EH (cell line): ENCODE data around the gene RFC1.
"Not testable (repeated sequence)": the region's sequence is repeated elsewhere in the genome, so short reads cannot be mapped to it uniquely, and the experiment has no call there.

Source experiments
- DNase-seq: peaks from one replicate; pipeline ENCODE4 v3.0.0-alpha.2; 2015; ENCODE audit warnings: low read depth

Gene RFC1

GRCh38 chr4:39365830-39366771, at the start of gene RFC1:
Gene RFC1 (minus strand): TSS chr4:39366362. CDS start chr4:39366241, 121 bp downstream.
- peak; percentile 87 for DNase-seq

DNA sequence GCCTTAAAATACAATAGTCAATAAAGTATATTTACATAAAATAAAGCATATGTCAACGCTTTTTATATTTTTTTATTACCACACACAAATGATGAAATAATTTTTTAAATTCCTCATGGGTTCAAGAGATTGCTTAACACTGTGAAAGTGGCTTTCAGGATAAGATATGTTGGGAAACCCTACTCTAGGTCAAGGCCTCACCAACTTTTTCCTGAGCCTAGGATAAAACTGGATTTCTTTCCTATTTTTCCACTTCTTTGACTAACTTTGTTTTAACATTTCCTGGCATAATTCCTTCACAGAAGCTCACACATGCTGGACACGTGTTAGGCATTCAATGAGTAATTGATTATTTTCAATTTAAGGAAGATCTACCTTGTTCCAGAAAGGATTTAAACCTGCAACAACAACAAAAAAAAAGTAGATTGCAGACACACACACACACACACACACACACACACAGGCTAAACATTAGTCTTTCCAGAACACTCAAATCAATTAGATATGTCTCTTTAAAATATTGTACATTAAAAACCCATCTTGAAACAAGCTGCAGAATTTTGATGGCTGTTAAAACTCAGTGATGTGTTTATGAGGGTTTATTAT, 49.6 kb upstream of the RFC1 start:
- DNase-seq, result no peak

DNA sequence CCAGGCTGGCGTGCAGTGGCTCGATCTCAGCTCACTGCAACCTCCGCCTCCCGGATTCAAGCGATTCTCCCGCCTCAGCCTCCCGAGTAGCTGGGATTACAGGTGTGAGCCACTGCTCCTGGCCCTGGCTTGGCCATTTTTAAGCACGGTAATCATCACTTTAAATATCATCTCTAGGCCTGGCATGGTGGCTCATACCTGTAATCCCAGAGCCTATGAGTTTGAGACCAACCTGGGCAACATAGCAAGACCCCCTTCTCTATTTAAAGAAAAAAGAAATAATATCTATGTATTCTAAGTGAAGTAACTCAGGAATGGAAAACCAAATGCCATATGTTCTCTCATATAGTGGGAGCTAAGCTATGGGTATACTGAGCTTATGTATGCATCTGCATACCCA, 45.4 kb upstream of the RFC1 start:
- not testable (repeated sequence) for DNase-seq

DNA sequence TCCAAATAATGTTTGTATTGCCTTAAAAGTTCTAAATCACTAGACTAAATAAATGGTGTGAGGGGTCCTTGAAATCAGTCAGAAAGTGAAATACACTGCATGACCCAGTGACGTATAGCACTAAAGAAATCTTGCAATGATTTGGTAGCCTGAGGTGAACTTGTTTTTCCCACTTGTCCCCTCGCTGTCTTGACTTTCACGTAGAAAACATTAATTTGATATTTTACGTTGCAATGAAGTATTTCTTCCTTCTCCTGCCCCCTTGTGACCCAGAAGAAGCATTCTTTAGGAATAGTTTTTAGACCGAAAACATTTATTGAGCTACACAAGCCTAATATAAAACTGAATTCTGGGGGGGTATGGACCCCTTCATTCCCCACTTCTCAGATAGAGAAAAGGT, 44.3 kb upstream of the RFC1 start:
- DNase-seq, result peak; percentile 16

DNA sequence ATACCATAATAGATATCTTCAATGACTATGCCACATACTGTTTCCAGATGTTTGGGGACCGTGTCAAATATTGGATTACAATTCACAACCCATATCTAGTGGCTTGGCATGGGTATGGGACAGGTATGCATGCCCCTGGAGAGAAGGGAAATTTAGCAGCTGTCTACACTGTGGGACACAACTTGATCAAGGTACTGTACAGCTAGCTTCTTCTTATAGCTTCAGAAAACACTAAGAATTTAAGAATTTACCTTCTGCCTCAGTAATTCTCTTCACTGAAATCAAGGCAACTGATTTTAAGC, 41.4 kb upstream of the RFC1 start:
- DNase-seq, result no peak

DNA sequence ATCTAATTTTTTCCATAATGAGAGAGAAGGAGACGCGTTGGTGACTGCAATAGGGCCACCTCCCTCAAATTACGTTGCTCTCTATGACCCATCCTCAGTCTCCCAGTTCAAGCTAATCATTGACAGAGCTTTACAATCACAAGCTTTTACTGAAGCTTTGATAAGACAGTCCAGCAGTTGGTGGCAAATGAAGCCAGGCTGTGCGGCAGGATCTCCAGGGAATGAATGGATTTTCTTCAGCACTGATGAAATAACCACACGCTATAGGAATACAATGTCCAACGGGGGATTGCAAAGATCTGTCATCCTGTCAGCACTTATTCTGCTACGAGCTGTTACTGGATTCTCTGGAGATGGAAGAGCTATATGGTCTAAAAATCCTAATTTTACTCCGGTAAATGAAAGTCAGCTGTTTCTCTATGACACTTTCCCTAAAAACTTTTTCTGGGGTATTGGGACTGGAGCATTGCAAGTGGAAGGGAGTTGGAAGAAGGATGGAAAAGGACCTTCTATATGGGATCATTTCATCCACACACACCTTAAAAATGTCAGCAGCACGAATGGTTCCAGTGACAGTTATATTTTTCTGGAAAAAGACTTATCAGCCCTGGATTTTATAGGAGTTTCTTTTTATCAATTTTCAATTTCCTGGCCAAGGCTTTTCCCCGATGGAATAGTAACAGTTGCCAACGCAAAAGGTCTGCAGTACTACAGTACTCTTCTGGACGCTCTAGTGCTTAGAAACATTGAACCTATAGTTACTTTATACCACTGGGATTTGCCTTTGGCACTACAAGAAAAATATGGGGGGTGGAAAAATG, 40.8 kb upstream of the RFC1 start, which contains the start of gene KLB:
KLB (plus strand) TSS at position 168 of the 821 bp plus-strand sequence; CDS start at position 188, 20 bp downstream.
- DNase-seq, result no peak

DNA sequence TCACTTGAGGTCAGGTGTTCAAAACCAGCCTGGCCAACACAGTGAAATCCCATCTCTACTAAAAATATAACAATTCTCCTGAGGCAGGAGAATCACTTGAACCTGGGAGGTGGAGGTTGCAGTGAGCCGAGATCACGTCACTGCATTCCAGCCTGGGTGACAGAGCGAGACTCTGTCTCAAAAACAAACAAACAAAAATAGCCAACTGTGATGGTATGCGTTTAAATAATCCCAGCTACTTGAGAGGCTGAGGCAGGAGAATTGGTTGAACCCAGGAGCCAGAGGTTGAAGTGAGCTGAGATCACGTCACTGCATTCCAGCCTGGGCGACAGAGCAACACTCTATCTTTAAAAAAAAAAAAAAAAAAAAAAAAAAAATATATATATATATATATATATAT, 35.5 kb upstream of the RFC1 start:
- not testable (repeated sequence) for DNase-seq

DNA sequence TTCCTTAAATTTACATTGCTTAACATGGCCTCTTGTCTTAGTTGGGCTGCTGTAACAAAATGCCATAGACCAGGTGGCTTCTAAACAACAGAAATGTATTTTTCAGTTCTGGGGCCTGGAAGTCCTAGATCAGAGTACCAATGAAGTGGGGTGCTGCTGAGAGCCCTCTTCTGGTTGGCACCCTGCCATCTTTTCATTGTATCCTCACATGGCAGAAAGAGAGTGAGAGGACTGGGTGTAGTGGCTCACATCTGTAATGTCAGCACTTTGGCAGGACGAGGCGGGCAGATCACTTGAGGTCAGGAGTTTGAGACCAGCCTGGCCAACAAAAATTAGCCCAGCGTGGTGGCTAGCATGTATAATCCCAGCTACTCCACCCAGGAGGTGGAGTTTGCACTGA, 28.5 kb upstream of the RFC1 start:
- no peak for DNase-seq

DNA sequence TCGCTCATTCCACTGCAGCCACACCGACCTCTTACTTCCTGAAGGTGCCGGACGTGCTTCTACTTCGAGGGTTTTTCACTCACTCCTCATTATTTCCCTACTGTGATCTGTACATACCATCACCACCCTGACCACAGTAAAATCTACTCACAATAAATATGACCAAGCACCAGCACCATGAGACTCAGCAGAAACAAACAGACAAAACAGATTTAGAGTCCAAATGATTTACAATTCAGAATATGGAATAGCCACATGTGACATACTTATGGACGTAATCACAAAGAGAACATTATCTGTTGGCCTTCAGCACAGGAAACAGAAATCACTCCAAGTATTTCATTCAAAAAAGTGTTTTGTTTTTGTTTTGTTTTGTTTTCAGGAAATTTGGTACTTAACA, 24.4 kb upstream of the RFC1 start:
- no peak for DNase-seq

DNA sequence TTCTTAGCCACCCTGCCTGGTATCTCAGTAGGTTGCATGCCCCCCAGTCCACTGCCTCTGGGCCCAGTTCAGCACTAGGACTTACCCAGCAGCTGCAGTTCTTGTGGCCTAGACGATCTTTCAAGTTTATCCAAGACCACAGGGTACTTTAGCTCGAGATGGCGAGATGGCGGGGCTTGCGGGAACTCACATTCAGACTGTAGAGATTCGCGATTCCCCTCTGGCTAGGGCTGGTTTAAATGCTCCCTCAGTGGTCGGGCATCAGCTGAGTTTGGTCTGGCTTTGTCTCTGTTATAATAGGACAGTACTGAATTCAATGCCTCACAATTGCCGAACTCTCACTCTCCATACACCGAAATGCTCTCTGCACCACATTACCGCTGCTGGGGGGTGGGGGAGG, 18.4 kb upstream of the RFC1 start:
- no peak for DNase-seq

- no peak for DNase-seq
Observed at GRCh38 chr4:39383690-39384089, 17.5 kb upstream of the RFC1 start.

GRCh38 chr4:39375478-39375877, 9.3 kb upstream of the RFC1 start:
- no peak for DNase-seq

DNA sequence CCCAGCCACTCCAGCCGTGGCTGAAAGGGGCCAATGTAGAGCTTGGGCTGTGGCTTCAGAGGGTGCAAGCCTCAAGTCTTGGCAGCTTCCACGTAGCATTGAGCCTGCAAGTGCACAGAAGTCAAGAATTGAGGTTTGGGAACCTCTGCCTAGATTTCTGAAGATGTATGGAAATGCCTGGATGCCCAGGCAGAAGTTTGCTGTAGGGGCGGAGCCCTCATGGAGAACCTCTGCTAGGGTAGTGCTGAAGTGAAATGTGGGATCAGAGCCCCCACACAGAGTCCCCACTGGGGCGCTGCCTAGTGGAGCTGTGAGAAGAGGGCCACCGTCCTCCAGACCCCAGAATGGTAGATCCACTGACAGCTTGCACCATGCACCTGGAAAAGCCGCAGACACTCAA, 5.0 kb upstream of the RFC1 start:
- DNase-seq, result not testable (repeated sequence)

DNA sequence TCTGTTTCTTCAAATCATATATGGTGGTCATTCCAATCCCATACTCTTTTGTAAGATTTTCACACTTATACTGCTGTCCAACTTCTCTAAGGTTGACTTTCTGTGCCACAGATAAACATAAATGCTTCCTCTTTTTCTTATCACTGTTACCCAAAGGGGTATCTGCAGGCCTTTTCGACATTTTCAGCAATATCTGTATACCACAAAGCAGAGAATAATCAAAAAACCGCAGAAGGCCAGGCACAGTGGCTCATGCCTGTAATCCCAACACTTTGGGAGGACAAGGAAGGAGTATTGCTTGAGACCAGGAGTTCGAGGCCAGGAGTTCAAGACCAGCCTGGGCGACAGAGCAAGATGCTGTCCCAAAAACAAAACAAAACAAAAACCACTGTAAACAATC, 3.1 kb upstream of the RFC1 start:
- DNase-seq, result no peak

- DNase-seq, result no peak
Observed at GRCh38 chr4:39367166-39367565, 1.0 kb upstream of the RFC1 start.

DNA sequence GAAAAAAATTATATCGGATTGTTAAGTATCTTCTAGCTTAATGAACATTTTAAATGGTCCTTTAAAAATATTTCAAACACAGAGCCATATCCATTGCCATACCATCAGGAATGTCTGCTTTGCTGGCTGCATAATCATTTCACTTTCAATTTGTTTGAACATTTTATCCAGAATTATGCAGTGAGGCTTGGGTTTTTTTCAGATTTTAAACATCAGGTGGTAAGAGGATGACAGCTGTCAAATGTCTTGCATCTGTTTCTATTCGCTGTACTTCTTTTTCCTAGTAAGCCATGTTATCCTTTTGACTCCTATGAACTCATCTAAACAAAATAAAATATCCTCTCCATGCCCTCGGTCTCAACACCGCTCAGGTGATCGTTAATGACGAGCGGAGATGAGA, 802 bp downstream of the RFC1 start:
- DNase-seq, result no peak

- DNase-seq, result no peak
Observed at GRCh38 chr4:39363773-39364393, 2.3 kb downstream of the RFC1 start.

DNA sequence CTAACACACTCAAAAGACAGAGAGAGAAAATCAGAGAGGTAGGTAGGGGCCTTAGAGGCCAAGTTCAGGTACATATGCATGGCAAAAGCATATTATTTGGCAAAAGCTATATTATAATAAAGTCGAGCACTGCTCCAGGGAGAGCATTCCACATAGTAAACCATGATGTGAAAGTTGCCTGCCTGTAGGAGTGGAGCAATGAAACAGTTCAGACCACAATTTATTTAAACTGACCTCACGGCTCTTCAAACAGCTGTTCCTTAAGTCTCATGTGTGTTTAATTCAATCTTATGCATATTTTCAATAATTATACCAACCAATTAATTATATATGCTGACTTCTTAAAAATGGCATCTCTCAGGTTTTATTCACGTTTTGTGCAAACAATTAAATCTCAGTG, 3.3 kb downstream of the RFC1 start:
- peak; percentile 15 for DNase-seq

- not testable (repeated sequence) for DNase-seq
Observed at GRCh38 chr4:39360611-39361010, 5.6 kb downstream of the RFC1 start.

- no peak for DNase-seq
Observed at GRCh38 chr4:39357002-39357401, 9.2 kb downstream of the RFC1 start.

DNA sequence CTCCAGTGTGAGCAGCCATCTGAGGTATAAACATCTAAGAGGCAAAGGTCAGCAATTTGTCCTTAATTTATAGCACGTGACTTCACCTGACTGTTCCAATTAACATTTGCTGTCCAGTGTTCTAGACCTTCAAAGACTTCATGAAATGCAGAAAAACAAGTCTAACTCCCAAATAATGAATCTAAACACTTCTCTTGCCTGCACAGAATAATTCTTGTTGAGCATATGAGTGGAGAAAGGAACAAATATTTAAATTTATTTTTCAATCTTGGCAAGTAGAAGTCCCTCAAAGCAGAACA, 12.0 kb downstream of the RFC1 start:
- no peak for DNase-seq

- DNase-seq, result peak; percentile 60
Observed at GRCh38 chr4:39353478-39354253, 12.5 kb downstream of the RFC1 start.
